ENCODE measurements around the gene ALG2.

- TF ChIP-seq EZH2 (IDR thresholded peaks at IDR 0.05): no peak
- TF ChIP-seq POLR2AphosphoS5 (IDR thresholded peaks at IDR 0.05; ENCODE audit: borderline replicate concordance, low read depth, low read length): no peak
Measured at GRCh38 chr9:99176527-99177013, 45.2 kb downstream of the ALG2 start.
